ENCODE measurements around the gene RTN4.

Gene RTN4

GRCh38 chr2:55033076-55033742, 17.0 kb downstream of the RTN4 start:
- DNase-seq: no peak

- DNase-seq: no peak
Observed at GRCh38 chr2:55031505-55031904, 18.7 kb downstream of the RTN4 start.

- DNase-seq: no peak
Observed at GRCh38 chr2:55030766-55031165, 19.5 kb downstream of the RTN4 start.

GRCh38 chr2:55029098-55029497, 21.2 kb downstream of the RTN4 start:
- no peak for DNase-seq

GRCh38 chr2:55027226-55027625, 23.0 kb downstream of the RTN4 start:
- DNase-seq: no peak

GRCh38 chr2:55026202-55026601, 24.0 kb downstream of the RTN4 start:
- DNase-seq: peak; percentile 44

GRCh38 chr2:55025627-55026026, 24.6 kb downstream of the RTN4 start:
- no peak for DNase-seq

GRCh38 chr2:55025082-55025481, 25.2 kb downstream of the RTN4 start:
- no peak for DNase-seq

GRCh38 chr2:55022476-55022875, 27.8 kb downstream of the RTN4 start:
- DNase-seq: no peak

- DNase-seq: peak; percentile 69
Observed at GRCh38 chr2:55019526-55020258, 30.6 kb downstream of the RTN4 start.

GRCh38 chr2:55018619-55019018, 31.6 kb downstream of the RTN4 start:
- no peak for DNase-seq

GRCh38 chr2:55017880-55018279, 32.4 kb downstream of the RTN4 start:
- DNase-seq: no peak

- no peak for DNase-seq
Observed at GRCh38 chr2:55017428-55017827, 32.8 kb downstream of the RTN4 start.

- peak; percentile 74 for DNase-seq
Observed at GRCh38 chr2:55014962-55015939, 35.0 kb downstream of the RTN4 start.

GRCh38 chr2:55013936-55014335, 36.3 kb downstream of the RTN4 start:
- no peak for DNase-seq

- no peak for DNase-seq
Observed at GRCh38 chr2:55012672-55013484, 37.4 kb downstream of the RTN4 start.

GRCh38 chr2:55011831-55012671, 38.2 kb downstream of the RTN4 start:
- DNase-seq: no peak

- peak; percentile 15 for DNase-seq
Observed at GRCh38 chr2:55010915-55011314, 39.3 kb downstream of the RTN4 start.

GRCh38 chr2:55010149-55010591, 40.1 kb downstream of the RTN4 start:
- DNase-seq: peak; percentile 64

GRCh38 chr2:55009277-55010060, 40.8 kb downstream of the RTN4 start:
- DNase-seq: no peak

GRCh38 chr2:55006306-55006705, 43.9 kb downstream of the RTN4 start:
- DNase-seq: no peak
